ENCODE data around the gene TTYH1. TPM values are rescaled to one million over a fixed set of nuclear protein-coding genes. Genes with fewer than 3 reads are reported as not detected.

Gene TTYH1
- polyA plus RNA-seq, 2 of the 4 experiments (the other 2 are of a cell fraction), result 0.15 to 0.31 TPM

DNA sequence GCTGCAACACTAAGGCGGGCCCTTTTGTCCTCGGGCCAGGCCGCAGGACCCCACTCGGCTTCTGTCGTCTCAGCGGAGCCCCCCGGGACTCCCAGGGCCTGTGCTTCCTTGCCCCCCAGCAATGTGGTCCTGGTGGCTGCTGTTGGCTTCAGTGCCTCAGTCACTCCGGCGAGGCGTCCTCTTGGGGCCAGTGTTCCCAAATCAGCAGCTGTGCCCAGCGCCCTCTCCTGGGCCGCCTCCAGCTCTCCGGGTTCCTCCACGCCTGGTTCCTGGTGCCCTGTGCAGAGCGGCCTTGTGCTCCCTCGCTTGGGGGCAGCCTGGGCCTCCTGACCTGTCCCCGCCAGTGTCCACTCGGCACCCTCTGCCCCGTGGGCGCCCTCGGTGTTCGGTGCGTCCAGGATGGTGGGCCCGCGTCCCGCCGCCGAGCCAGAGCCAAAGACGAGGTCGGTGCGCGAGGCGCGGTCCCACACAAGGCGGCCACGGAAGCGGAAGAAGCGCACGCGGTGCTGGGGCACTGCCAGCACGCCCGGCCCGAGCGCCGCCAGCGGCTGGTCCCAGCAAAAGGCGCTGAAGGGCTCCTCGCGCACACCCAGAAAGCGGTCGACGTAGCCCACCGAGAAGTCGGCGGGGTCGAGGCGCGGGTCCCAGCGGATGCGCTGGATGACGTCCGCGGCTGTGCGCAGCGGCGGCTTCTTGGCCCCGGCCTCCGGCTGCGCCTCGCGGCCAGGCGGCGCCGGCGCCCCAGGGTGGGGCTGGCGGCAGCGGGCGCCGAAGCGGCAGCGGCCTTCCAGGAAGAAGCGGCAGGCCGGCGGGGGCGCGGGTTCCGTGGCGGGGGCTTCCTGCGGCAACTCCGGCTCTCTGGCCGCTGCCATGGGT lies 47.6 kb downstream of the TTYH1 start:
- Histone ChIP-seq H3K27ac (peak overlapping the region; percentile 93 to 95), H3K9me3 (no peaks in the 10 kb centered on the region), H3K4me3 (peak overlapping the region; percentile 67), H3K4me2 (peak overlapping the region; percentile 98), H3K4me1 (peaks cover 32% of the 10 kb centered on the region)
- DNase-seq (ENCODE audit: low read depth in 1 of 2, low spot score in 1 of 2) (peak in 1 of 2 experiments; percentile 84), FAIRE-seq (no peak), ATAC-seq (peak; percentile 28 to 46)
- 10% methylated on average over 32 of the region's 91 CpGs for WGBS (ENCODE audit: missing lambda C conversion rate)
- POLR2A ChIA-PET, result interaction anchor here (0.5 to 7.1 kb wide), 12 partner anchors 9 to 1191 kb away, joined by 3 to 130 read pairs (median 4); partner anchors contain the start of genes CDC42EP5, LENG8, MBOAT7 and U2AF2
- CTCF ChIA-PET, result interaction anchor here (0.8 to 2.7 kb wide), 12 partner anchors 9 to 43 kb away, joined by 3 to 19 read pairs (median 4); partner anchors contain the start of gene LENG8
- TF ChIP-seq EHF (CRISPR knock-in tag; IDR thresholded peaks at IDR 0.05) (peak; percentile 57), EP300 (IDR thresholded peaks at IDR 0.05) (no peak), BHLHE40 (IDR thresholded peaks at IDR 0.05; ENCODE audit: low read depth, low read length) (no peak), POLR2A (IDR thresholded peaks at IDR 0.05; ENCODE audit: low read length) (no peak; the same call in none of the 2 replicates), RARB (CRISPR knock-in tag; IDR thresholded peaks at IDR 0.05) (peak; percentile 60), FOXS1 (CRISPR knock-in tag; IDR thresholded peaks at IDR 0.05) (no peak), HOXB13 (CRISPR knock-in tag; IDR thresholded peaks at IDR 0.05; ENCODE audit: low read depth) (peak; percentile 61; the same call in 1 of the 2 replicates), ESRRA (IDR thresholded peaks at IDR 0.05; ENCODE audit: borderline replicate concordance, low read length) (no peak), TFCP2L1 (CRISPR knock-in tag; IDR thresholded peaks at IDR 0.05) (peak; percentile 98), SMC3 (IDR thresholded peaks at IDR 0.05) (no peak), JUN (IDR thresholded peaks at IDR 0.05) (no peak; a peak in 1 of 5 replicates), HEYL (CRISPR knock-in tag; IDR thresholded peaks at IDR 0.05) (no peak), HDAC2 (IDR thresholded peaks at IDR 0.05) (no peak), PHF8 (IDR thresholded peaks at IDR 0.05; ENCODE audit: borderline replicate concordance, low read depth) (no peak), MAFK (IDR thresholded peaks at IDR 0.05; ENCODE audit: partially characterized antibody) (no peak), ZFP36 (IDR thresholded peaks at IDR 0.05; ENCODE audit: borderline replicate concordance, partially characterized antibody) (no peak), NPAS2 (CRISPR knock-in tag; IDR thresholded peaks at IDR 0.05; ENCODE audit: borderline replicate concordance) (no peak; the same call in 1 of the 2 replicates), ZNF302 (CRISPR knock-in tag; IDR thresholded peaks at IDR 0.05) (no peak), CBX8 (IDR thresholded peaks at IDR 0.05) (no peak), ZSCAN20 (CRISPR knock-in tag; IDR thresholded peaks at IDR 0.05) (no peak), CBX2 (IDR thresholded peaks at IDR 0.05; ENCODE audit: borderline replicate concordance, low read depth) (no peak), CHD4 (IDR thresholded peaks at IDR 0.05; ENCODE audit: borderline replicate concordance) (no peak), TP53 (CRISPR knock-in tag; IDR thresholded peaks at IDR 0.05) (peak; percentile 44), MYC (IDR thresholded peaks at IDR 0.05; ENCODE audit: borderline replicate concordance, low read length) (peak; percentile 58; the same call in 1 of the 2 replicates), RCOR1 (IDR thresholded peaks at IDR 0.05; ENCODE audit: low read depth, low read length) (no peak), RAD21 (conservative IDR thresholded peaks at IDR 0.05 in 1 of 2, IDR thresholded peaks at IDR 0.05 in 1 of 2) (peak in 1 of 2 experiments; percentile 15; a peak in 1 of 5 replicates), NFE2L2 (conservative IDR thresholded peaks at IDR 0.05; ENCODE audit: low read length) (no peak)
- TF ChIP-seq, protein P1, sequence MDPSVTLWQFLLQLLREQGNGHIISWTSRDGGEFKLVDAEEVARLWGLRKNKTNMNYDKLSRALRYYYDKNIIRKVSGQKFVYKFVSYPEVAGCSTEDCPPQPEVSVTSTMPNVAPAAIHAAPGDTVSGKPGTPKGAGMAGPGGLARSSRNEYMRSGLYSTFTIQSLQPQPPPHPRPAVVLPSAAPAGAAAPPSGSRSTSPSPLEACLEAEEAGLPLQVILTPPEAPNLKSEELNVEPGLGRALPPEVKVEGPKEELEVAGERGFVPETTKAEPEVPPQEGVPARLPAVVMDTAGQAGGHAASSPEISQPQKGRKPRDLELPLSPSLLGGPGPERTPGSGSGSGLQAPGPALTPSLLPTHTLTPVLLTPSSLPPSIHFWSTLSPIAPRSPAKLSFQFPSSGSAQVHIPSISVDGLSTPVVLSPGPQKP (IDR thresholded peaks at IDR 0.05; ENCODE audit: low read depth, low read length), result no peak
- TF ChIP-seq, protein P2, sequence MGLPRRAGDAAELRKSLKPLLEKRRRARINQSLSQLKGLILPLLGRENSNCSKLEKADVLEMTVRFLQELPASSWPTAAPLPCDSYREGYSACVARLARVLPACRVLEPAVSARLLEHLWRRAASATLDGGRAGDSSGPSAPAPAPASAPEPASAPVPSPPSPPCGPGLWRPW (IDR thresholded peaks at IDR 0.05), result no peak
- TF ChIP-seq, protein P3, sequence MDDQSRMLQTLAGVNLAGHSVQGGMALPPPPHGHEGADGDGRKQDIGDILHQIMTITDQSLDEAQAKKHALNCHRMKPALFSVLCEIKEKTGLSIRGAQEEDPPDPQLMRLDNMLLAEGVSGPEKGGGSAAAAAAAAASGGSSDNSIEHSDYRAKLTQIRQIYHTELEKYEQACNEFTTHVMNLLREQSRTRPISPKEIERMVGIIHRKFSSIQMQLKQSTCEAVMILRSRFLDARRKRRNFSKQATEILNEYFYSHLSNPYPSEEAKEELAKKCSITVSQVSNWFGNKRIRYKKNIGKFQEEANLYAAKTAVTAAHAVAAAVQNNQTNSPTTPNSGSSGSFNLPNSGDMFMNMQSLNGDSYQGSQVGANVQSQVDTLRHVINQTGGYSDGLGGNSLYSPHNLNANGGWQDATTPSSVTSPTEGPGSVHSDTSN (IDR thresholded peaks at IDR 0.05), result peak; percentile 70
- TF ChIP-seq, protein P4, sequence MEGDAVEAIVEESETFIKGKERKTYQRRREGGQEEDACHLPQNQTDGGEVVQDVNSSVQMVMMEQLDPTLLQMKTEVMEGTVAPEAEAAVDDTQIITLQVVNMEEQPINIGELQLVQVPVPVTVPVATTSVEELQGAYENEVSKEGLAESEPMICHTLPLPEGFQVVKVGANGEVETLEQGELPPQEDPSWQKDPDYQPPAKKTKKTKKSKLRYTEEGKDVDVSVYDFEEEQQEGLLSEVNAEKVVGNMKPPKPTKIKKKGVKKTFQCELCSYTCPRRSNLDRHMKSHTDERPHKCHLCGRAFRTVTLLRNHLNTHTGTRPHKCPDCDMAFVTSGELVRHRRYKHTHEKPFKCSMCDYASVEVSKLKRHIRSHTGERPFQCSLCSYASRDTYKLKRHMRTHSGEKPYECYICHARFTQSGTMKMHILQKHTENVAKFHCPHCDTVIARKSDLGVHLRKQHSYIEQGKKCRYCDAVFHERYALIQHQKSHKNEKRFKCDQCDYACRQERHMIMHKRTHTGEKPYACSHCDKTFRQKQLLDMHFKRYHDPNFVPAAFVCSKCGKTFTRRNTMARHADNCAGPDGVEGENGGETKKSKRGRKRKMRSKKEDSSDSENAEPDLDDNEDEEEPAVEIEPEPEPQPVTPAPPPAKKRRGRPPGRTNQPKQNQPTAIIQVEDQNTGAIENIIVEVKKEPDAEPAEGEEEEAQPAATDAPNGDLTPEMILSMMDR (IDR thresholded peaks at IDR 0.05), result peak; percentile 39
- TF ChIP-seq, protein P5, sequence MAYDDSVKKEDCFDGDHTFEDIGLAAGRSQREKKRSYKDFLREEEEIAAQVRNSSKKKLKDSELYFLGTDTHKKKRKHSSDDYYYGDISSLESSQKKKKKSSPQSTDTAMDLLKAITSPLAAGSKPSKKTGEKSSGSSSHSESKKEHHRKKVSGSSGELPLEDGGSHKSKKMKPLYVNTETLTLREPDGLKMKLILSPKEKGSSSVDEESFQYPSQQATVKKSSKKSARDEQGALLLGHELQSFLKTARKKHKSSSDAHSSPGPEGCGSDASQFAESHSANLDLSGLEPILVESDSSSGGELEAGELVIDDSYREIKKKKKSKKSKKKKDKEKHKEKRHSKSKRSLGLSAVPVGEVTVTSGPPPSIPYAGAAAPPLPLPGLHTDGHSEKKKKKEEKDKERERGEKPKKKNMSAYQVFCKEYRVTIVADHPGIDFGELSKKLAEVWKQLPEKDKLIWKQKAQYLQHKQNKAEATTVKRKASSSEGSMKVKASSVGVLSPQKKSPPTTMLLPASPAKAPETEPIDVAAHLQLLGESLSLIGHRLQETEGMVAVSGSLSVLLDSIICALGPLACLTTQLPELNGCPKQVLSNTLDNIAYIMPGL (CRISPR knock-in tag; IDR thresholded peaks at IDR 0.05; ENCODE audit: borderline replicate concordance), result peak; percentile 73; the same call in 1 of the 2 replicates
- TF ChIP-seq, protein P6, sequence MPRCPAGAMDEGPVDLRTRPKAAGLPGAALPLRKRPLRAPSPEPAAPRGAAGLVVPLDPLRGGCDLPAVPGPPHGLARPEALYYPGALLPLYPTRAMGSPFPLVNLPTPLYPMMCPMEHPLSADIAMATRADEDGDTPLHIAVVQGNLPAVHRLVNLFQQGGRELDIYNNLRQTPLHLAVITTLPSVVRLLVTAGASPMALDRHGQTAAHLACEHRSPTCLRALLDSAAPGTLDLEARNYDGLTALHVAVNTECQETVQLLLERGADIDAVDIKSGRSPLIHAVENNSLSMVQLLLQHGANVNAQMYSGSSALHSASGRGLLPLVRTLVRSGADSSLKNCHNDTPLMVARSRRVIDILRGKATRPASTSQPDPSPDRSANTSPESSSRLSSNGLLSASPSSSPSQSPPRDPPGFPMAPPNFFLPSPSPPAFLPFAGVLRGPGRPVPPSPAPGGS (IDR thresholded peaks at IDR 0.05), result peak; percentile 13; the same call in 1 of the 3 replicates
